OCI-LY7 (cell line): Measurements from ENCODE around the gene CEP72.

Source experiments
- EZH2phosphoT487 ChIP-seq: fragments of 200-600 bp; sonication (generic); IDR thresholded peaks from 2 replicates; pipeline ENCODE4 v1.6.1; 2018; ENCODE audit warnings: low read depth, borderline replicate concordance, mild to moderate bottlenecking, mixed run types, antibody characterized with exemption, low read length, moderate library complexity, mixed read lengths
- TF ChIP-seq, protein P1 (sequence below): fragments of 200-600 bp; sonication (generic); conservative IDR thresholded peaks from 2 replicates; pipeline ENCODE4 v1.5.1; 2014; ENCODE audit warnings: mild to moderate bottlenecking, antibody characterized with exemption, low read length, moderate library complexity, mixed read lengths

DNA sequence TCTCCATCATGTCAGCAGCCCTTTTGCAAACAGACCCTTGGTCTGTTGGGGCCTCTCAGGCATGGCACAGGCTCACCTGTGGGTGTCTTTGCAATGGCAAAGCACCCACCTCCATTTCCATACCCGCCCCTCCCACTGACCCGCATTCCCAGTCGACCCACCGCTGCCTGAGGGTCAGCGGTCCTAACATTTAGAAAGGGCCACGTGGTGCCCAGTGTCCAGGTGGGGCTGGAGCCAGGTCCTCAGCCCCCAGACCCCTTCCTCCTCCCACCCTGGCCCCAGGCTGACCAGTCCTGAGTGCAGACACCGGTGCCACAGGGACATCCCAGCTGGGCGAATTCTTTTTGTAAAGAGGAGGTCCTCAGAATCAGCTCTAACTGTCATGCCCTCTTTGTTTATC lies 43.3 kb upstream of the CEP72 start:
- TF ChIP-seq, protein P1, sequence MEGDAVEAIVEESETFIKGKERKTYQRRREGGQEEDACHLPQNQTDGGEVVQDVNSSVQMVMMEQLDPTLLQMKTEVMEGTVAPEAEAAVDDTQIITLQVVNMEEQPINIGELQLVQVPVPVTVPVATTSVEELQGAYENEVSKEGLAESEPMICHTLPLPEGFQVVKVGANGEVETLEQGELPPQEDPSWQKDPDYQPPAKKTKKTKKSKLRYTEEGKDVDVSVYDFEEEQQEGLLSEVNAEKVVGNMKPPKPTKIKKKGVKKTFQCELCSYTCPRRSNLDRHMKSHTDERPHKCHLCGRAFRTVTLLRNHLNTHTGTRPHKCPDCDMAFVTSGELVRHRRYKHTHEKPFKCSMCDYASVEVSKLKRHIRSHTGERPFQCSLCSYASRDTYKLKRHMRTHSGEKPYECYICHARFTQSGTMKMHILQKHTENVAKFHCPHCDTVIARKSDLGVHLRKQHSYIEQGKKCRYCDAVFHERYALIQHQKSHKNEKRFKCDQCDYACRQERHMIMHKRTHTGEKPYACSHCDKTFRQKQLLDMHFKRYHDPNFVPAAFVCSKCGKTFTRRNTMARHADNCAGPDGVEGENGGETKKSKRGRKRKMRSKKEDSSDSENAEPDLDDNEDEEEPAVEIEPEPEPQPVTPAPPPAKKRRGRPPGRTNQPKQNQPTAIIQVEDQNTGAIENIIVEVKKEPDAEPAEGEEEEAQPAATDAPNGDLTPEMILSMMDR, result no peak
- TF ChIP-seq EZH2phosphoT487, result no peak
